Panc1 (cell line): ENCODE data around the gene BACE1. TPM values are rescaled to one million over a fixed set of nuclear protein-coding genes. Genes with fewer than 3 reads are reported as not detected.

Experiments
- ATAC-seq: fragments of 200-7000 bp; cut with Tn5 transposase; 2 replicates; pipeline ENCODE4 v1.9.1; 2020; ENCODE audit warnings: mild to moderate bottlenecking, moderate library complexity
- BruUV-seq: library from RNA; stranded (reverse); fragments of 400-500 nt; replicated peaks from 2 replicates; lab custom pipeline; 2021; lab: Mats Ljungman, UMichigan
- CTCF ChIA-PET: fragments of 300-600 bp; sonication (Branson Sonifier 250); formaldehyde crosslinking; loops from one replicate; lab custom pipeline; 2022; ENCODE audit warnings: antibody characterized with exemption; lab: Charles Lee
- POLR2A ChIA-PET: fragments of 300-600 bp; sonication (Branson Sonifier 250); formaldehyde crosslinking; loops from one replicate; lab custom pipeline; 2022; ENCODE audit warnings: antibody characterized with exemption; lab: Charles Lee
- DNase-seq: peaks from one replicate; pipeline ENCODE4 v3.0.0-alpha.2; 2010; ENCODE audit warnings: low read depth, low spot score
- H3K27ac ChIP-seq: 2 replicates; pipeline ENCODE4 v1.5.1; 2011; ENCODE audit warnings: mild to moderate bottlenecking, low read length, inconsistent platforms
- H3K27me3 ChIP-seq: fragments of 200-500 bp; sonication (Bioruptor generic); 2 replicates; pipeline ENCODE4 v1.6.0; 2014; ENCODE audit warnings: low read length, inconsistent platforms; ENCODE audit not compliant: control insufficient read depth, insufficient read depth
- H3K36me3 ChIP-seq: fragments of 200-500 bp; sonication (Bioruptor generic); 2 replicates; pipeline ENCODE4 v1.5.1; 2014; ENCODE audit warnings: inconsistent platforms, mild to moderate bottlenecking, low read length, moderate library complexity; ENCODE audit not compliant: control insufficient read depth, insufficient read depth
- H3K4me1 ChIP-seq: 2 replicates; pipeline ENCODE4 v1.5.1; 2011; ENCODE audit warnings: inconsistent platforms, mild to moderate bottlenecking, low read length, moderate library complexity; ENCODE audit not compliant: control insufficient read depth, insufficient read depth
- H3K4me3 ChIP-seq, 2 experiments: 2 replicates each; pipeline ENCODE4 v1.5.1; 2011 to 2012; ENCODE audit warnings: low read depth in 2 of 2, low read length in 2 of 2, mild to moderate bottlenecking in 2 of 2, inconsistent platforms in 1 of 2, moderate library complexity in 1 of 2
- H3K9me3 ChIP-seq: fragments of 200-500 bp; sonication (Bioruptor generic); 2 replicates; pipeline ENCODE4 v1.5.1; 2014; ENCODE audit warnings: low read depth, mild to moderate bottlenecking, inconsistent platforms, low read length, moderate library complexity; ENCODE audit not compliant: control insufficient read depth, insufficient read depth
- POLR2AphosphoS5 ChIP-seq: IDR thresholded peaks from 2 replicates; pipeline ENCODE4 v1.6.1; 2012; ENCODE audit warnings: mild to moderate bottlenecking, low read depth, low read length, moderate library complexity
- SIN3A ChIP-seq: IDR thresholded peaks from 2 replicates; pipeline ENCODE4 v1.6.1; 2012; ENCODE audit warnings: low read depth, mild to moderate bottlenecking, low read length, moderate library complexity, borderline replicate concordance; ENCODE audit not compliant: insufficient read depth
- TCF7L2 ChIP-seq: IDR thresholded peaks from 2 replicates; pipeline ENCODE4 v1.6.1; 2011; ENCODE audit warnings: mild to moderate bottlenecking, low read depth, low read length, inconsistent platforms
- in situ Hi-C: cut with HindIII; loops from 2 replicates; pipeline ENCODE4 v1.10.0; 2016; ENCODE audit warnings: low sequenced_read_pairs, low pct_unique_long_range_greater_than_20kb
- intact Hi-C: fragments of 100-400 bp; cut with micrococcal nuclease; formaldehyde crosslinking; loops from one replicate; pipeline ENCODE4 v1.10.0; 2022; ENCODE audit not compliant: unreplicated experiment
- total RNA-seq: library from RNA; stranded (reverse); gene quantifications from one replicate; pipeline ENCODE4 v1.2.1, GENCODE V29; 2021; ENCODE audit not compliant: unreplicated experiment
- TF ChIP-seq, protein P1 (sequence below): fragments of 450-650 bp; IDR thresholded peaks from 2 replicates; pipeline ENCODE4 v1.5.1; 2017; ENCODE audit warnings: mild to moderate bottlenecking
- TF ChIP-seq, protein P2 (sequence below), 2 experiments: IDR thresholded peaks; 2 replicates each; pipeline ENCODE4 v1.6.1; 2011 to 2012; ENCODE audit warnings: low read depth in 2 of 2, control low read depth in 1 of 2, low read length in 1 of 2, mild to moderate bottlenecking in 1 of 2, moderate library complexity in 1 of 2; ENCODE audit not compliant: insufficient read depth in 1 of 2

Gene BACE1
- total RNA-seq, 1 experiment from 2014 or later, result 4.9 TPM

DNA sequence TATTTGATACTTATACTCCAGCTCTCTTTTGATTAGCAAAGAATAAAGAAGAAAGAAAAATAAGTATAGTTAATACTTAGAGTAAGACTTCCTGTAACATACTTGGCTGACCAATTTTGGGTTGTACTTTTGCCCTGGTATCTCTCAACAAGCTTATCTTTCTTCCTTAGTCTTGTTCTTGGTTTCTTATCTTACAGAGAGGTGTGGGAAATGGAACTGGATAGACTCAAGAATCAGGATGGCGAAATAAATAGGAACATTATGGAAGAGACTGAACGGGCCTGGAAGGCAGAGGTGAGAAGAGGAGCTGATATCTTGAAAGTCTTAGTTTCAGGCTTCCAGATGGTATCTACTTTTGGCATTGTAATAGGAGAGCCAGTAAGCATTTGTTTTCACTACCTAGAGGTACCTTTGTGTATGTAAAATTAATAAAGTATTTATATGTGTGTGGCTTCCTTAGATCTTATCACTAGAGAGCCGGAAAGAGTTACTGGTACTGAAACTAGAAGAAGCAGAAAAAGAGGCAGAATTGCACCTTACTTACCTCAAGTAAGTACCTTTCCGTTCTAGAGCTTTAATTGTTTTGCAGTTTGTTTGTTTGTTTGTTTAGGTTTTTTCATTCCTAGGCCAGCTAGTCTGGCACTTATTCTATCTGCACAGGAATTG lies 36.2 kb downstream of the BACE1 start:
- intact Hi-C loops (no loop called here), in situ Hi-C loops (no loop called here)
- Histone ChIP-seq H3K36me3 (no peaks in the 10 kb centered on the region; the same call in 1 of the 2 replicates), H3K27ac (no peak overlapping the region), H3K27me3 (no peaks in the 10 kb centered on the region), H3K4me1 (no peaks in the 10 kb centered on the region), H3K9me3 (no peaks in the 10 kb centered on the region), H3K4me3 (no peak overlapping the region)
- POLR2A ChIA-PET, result interaction anchor here (0.6 kb wide), 1 partner anchor 38 kb away, joined by 3 read pairs; no protein-coding TSS in a partner anchor
- ATAC-seq (no peak), DNase-seq (no peak)
- TF ChIP-seq, protein P1, sequence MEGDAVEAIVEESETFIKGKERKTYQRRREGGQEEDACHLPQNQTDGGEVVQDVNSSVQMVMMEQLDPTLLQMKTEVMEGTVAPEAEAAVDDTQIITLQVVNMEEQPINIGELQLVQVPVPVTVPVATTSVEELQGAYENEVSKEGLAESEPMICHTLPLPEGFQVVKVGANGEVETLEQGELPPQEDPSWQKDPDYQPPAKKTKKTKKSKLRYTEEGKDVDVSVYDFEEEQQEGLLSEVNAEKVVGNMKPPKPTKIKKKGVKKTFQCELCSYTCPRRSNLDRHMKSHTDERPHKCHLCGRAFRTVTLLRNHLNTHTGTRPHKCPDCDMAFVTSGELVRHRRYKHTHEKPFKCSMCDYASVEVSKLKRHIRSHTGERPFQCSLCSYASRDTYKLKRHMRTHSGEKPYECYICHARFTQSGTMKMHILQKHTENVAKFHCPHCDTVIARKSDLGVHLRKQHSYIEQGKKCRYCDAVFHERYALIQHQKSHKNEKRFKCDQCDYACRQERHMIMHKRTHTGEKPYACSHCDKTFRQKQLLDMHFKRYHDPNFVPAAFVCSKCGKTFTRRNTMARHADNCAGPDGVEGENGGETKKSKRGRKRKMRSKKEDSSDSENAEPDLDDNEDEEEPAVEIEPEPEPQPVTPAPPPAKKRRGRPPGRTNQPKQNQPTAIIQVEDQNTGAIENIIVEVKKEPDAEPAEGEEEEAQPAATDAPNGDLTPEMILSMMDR, result no peak
- TF ChIP-seq SIN3A (no peak), POLR2AphosphoS5 (no peak), TCF7L2 (no peak)
- TF ChIP-seq, protein P2, sequence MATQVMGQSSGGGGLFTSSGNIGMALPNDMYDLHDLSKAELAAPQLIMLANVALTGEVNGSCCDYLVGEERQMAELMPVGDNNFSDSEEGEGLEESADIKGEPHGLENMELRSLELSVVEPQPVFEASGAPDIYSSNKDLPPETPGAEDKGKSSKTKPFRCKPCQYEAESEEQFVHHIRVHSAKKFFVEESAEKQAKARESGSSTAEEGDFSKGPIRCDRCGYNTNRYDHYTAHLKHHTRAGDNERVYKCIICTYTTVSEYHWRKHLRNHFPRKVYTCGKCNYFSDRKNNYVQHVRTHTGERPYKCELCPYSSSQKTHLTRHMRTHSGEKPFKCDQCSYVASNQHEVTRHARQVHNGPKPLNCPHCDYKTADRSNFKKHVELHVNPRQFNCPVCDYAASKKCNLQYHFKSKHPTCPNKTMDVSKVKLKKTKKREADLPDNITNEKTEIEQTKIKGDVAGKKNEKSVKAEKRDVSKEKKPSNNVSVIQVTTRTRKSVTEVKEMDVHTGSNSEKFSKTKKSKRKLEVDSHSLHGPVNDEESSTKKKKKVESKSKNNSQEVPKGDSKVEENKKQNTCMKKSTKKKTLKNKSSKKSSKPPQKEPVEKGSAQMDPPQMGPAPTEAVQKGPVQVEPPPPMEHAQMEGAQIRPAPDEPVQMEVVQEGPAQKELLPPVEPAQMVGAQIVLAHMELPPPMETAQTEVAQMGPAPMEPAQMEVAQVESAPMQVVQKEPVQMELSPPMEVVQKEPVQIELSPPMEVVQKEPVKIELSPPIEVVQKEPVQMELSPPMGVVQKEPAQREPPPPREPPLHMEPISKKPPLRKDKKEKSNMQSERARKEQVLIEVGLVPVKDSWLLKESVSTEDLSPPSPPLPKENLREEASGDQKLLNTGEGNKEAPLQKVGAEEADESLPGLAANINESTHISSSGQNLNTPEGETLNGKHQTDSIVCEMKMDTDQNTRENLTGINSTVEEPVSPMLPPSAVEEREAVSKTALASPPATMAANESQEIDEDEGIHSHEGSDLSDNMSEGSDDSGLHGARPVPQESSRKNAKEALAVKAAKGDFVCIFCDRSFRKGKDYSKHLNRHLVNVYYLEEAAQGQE (IDR thresholded peaks at IDR 0.05; ENCODE audit: insufficient read depth in 1 of 2, low read depth in 2 of 2, low read length in 1 of 2), result no peak
- BruUV-seq, result no TSS peak
- CTCF ChIA-PET, result no interaction called here

DNA sequence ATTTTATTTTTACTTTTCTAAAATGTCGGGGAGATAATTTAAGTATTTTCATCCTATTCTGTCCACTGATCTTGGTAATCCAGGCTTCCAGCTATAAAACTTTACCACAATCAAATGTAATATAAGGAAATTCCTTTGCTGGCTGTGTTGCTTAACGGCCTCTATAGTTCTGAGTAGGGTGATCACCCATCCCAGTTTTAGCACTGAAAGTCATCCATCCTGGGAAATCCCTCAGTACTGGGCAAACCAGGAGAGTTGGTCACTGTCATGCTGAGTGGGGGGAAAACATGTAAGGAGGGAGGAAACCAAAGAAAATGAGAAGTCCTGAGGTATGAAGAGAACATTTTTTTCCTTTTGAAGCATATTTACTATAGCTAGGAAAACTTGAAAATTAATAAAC lies 37.7 kb downstream of the BACE1 start:
- ChIA-PET CTCF (no interaction called here), POLR2A (no interaction called here)
- intact Hi-C loops (no loop called here), in situ Hi-C loops (no loop called here)
- no peaks in the 10 kb centered on the region; the same call in 1 of the 2 replicates for H3K36me3 ChIP-seq
- no peak overlapping the region for H3K4me3 ChIP-seq
- BruUV-seq, result no TSS peak
- H3K4me1 ChIP-seq, result no peaks in the 10 kb centered on the region
- no peaks in the 10 kb centered on the region for H3K9me3 ChIP-seq
- DNase-seq, result no peak
- ATAC-seq, result no peak
- no peak overlapping the region for H3K27ac ChIP-seq
- no peak for TF ChIP-seq TCF7L2
- TF ChIP-seq POLR2AphosphoS5, result no peak
- TF ChIP-seq, protein P1, result no peak
- TF ChIP-seq, protein P2 (IDR thresholded peaks at IDR 0.05; ENCODE audit: insufficient read depth in 1 of 2, low read depth in 2 of 2, low read length in 1 of 2), result no peak
- TF ChIP-seq SIN3A, result no peak
- no peaks in the 10 kb centered on the region for H3K27me3 ChIP-seq
